ELR (cell line): ENCODE results near the gene MKX.

Experiments
- DNase-seq: peaks from one replicate; pipeline ENCODE4 v3.0.0-alpha.2; 2015; ENCODE audit warnings: low read depth

MKX gene

DNA sequence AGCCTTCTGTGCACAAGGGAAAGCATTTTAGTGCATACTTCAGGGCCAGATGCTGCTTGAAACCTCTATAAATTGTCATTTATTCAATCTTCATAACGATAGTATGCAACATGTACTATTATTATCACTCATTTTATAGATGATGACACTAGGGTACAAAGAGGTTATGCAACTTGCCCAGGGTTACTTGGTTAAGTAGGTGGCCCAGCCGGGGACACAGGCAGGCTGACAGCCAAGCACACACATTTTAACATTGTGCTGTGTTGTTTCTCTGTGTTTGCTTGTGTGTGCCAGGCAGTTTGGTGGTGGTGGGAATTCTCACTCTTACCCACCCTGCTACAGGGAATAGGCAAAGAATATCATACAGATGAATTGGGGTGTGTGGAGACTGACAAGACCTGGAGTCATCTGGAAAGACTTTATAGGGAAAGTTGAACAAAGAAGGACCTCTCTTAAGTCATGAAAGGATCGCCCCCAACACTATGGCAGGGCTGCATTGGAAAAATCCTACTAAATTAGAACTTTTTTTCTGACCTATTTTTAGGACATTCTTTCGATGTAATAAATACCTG lies 98.9 kb downstream of the MKX start:
- no peak for DNase-seq

- DNase-seq = peak; percentile 24
These were observed 99.4 kb downstream of the MKX start for GRCh38 chr10:27646194-27646593.

DNA sequence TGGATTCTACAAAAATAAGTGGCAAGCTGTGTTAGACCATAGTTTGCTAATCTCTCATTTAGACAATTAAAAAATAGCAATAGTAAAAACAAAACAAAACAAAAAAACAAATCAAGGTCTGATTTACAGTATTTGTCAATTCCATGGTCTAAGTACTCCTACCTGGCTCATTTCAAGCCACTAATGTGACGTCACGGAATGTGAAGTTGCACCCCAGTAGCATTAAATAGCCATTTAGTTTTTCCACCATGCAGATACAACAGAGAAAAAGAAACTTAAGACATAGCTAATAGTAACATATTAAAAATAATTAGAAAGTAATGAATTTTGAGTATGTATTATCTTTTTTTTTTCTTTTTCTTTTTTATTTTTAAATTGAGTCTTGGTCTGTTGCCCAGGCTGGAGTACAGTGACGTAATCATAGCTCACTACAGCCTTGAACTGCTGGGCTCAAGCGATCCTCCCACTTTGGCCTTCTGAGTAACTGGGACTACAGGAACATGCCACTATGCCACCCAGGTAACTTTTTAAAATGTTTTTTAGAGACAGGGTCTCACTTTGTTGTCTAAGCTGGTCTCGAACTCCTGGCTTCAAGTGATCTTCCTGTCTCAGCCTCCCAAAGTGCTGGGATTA lies 101.2 kb downstream of the MKX start:
- DNase-seq = no peak

GRCh38 chr10:27643301-27643700 lies 102.3 kb downstream of the MKX start:
- DNase-seq = no peak

DNA sequence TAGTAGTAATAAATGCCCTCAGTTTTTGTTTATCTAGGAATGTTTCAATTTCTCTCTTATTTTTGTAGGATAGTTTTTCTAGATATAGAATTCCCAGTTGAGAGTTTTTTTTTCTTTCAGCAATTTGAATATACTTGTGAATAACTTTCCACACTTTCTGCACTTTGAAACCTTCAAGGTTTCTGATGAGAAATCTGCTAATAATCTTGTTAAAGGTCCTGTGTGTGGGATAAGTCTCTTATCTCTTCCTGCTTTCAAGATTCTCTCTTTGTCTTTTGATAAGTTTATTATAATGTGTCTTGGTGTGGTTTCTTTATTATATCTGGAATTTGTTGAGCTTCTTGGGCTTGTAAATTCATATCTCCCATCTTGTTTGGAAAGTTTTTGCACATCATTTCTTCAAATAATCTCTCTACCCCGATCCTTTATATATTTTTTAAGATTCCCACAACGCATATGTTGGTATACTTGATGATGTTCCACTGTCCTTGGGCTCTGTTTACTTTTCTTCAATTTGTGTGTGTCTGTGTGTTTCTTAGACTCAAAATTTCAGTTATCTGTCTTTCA lies 103.5 kb downstream of the MKX start:
- DNase-seq = no peak

- no peak for DNase-seq
These were observed 107.4 kb downstream of the MKX start for GRCh38 chr10:27638071-27638750.

DNA sequence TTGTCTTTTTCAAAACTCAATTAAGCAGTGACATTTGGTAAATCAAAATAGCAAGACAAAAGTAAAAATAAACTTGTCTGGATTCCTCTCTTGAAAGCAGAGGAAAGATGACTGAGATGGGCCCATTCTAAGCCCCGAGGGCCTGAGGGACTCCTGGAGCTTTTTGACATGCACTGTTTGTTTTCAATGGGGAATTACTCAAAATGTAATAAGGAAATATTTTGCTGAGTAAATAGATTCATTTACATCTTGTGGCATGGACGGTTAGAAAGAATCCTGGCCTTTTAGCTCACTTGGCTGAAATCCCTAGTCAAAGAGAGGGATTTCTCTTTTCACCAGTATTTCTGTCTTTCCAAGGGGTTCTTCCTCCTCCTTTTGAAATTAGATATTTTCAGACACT lies 108.0 kb downstream of the MKX start:
- DNase-seq = no peak

DNA sequence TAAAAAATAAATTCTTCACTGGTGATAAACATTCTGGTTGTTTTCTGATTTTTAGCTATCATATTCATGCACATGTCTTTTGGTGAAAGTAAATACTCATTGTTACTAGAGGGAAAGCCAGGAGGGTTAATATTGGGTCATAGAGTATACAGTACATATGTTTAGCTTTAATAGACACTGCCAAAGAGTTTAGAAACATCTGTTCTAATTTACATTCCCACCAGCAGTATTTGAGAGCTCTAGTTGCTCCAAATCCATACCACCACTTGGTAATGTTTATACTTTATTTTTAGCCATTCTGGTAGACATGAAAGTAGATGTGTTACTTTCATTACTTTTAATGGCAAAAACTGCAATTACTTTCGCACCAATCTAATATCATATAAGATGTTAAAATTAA lies 108.8 kb downstream of the MKX start:
- no peak for DNase-seq

DNA sequence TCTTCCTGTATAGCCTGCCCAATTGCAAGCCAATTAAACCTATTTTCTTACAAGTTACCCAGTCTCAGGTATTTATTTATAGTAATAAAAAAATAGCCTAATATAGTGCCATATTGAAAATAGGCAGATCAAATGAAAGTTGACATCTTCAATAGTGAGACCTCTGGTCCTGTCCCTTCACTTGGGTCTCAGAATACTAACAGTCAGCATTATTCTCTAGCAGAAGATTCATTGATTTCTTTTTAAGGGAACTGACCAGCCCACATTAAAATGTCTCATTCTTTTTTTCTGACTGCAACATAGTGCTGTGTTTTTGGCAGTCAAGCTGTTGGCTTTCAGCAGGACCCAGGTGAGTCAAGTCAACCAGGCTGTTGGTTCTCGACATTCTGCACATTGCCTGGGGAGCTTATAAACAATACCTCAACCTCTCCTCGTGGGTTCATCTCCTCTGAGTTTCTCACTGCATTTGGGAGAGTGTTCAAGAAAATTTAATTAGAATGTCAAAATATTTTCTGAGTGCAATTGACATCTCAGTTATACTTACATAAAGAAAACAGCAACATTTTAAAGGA lies 109.8 kb downstream of the MKX start:
- no peak for DNase-seq

- no peak for DNase-seq
These were observed 110.3 kb downstream of the MKX start for GRCh38 chr10:27635290-27635689.

- DNase-seq = no peak
These were observed 117.0 kb downstream of the MKX start for GRCh38 chr10:27628621-27629020.

- DNase-seq = no peak
These were observed 118.7 kb downstream of the MKX start for GRCh38 chr10:27626890-27627289.

GRCh38 chr10:27625452-27626211 lies 120.0 kb downstream of the MKX start:
- no peak for DNase-seq

DNA sequence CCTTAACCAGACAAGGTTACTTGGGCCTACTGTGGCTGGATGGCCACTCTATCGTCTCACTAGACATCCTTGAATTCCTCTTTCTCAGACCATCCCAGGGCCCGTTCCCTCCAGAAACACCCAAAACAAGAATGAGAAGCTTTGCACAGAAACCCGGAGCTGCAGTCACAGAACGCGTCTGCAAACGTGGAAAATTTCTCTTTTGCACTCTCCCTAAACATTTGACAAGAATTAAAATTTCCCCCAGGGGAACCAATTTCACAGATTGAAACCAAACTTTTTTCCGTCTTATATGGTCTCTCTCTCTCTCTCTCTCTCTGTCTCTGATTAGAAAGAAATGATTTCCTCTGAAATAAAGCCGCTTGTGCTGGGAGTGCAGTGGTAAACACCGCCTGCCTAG lies 120.7 kb downstream of the MKX start:
- DNase-seq = no peak
